ENCODE measurements around the gene NUP93. TPM values are rescaled to one million over a fixed set of nuclear protein-coding genes. Genes with fewer than 3 reads are reported as not detected.

Gene NUP93
- total RNA-seq, 1 donor from 2014 or later = 60.2 TPM

DNA sequence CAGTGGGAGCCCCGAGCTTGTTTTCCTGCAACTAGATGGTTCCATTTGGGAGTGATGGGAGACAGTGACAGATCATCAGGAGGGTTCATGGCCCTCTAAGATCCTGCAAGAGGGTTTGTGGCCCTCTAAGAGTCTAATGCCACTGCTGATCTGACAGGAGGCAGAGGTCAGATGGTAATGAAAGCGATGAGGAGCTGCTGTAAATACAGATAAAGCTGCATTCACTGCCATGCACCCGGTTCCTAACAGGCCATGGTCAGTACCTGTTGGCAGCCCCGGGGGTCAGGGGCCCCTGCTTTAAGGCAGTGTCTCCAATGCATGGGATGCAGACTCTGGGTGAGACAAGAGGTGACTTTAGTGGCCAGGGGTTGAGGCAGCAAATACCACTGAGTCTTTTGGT lies 165.9 kb downstream of the NUP93 start:
- TF ChIP-seq, protein P1, sequence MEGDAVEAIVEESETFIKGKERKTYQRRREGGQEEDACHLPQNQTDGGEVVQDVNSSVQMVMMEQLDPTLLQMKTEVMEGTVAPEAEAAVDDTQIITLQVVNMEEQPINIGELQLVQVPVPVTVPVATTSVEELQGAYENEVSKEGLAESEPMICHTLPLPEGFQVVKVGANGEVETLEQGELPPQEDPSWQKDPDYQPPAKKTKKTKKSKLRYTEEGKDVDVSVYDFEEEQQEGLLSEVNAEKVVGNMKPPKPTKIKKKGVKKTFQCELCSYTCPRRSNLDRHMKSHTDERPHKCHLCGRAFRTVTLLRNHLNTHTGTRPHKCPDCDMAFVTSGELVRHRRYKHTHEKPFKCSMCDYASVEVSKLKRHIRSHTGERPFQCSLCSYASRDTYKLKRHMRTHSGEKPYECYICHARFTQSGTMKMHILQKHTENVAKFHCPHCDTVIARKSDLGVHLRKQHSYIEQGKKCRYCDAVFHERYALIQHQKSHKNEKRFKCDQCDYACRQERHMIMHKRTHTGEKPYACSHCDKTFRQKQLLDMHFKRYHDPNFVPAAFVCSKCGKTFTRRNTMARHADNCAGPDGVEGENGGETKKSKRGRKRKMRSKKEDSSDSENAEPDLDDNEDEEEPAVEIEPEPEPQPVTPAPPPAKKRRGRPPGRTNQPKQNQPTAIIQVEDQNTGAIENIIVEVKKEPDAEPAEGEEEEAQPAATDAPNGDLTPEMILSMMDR (IDR thresholded peaks at IDR 0.05; ENCODE audit: insufficient read depth, low read length, poor library complexity, severe bottlenecking) = no peak
- Histone ChIP-seq H3K27me3 (ENCODE audit: control insufficient read depth, insufficient read depth, low read length) (no peaks in the 10 kb centered on the region), H3K36me3 (ENCODE audit: control insufficient read depth, insufficient read depth, low read length) (no peaks in the 10 kb centered on the region), H3K4me3 (ENCODE audit: low read depth, low read length) (no peak overlapping the region)
- DNase-seq (ENCODE audit: low read depth) = no peak

DNA sequence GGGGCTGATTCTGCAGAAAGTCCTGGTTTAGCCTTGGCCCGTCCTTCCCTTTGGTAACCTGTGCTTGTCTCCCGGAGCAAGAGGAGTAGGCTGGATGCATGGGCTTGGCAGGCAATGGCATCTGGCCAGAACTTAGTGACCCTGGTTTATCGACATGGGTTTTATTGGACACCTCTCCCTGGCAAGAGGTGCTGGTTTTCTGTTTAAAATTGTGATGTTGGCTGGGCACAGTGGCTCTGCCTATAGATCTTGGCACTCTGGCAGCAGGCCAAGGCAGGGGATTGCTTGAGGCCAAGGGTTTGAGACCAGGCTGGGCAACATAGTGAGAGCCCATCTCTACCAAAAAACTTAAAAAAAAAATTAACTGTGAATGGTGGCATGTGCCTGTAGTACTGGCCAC lies 166.3 kb downstream of the NUP93 start:
- H3K36me3 ChIP-seq (ENCODE audit: control insufficient read depth, insufficient read depth, low read length) = no peaks in the 10 kb centered on the region
- no peak overlapping the region for H3K4me3 ChIP-seq (ENCODE audit: low read depth, low read length)
- TF ChIP-seq, protein P1 (IDR thresholded peaks at IDR 0.05; ENCODE audit: insufficient read depth, low read length, poor library complexity, severe bottlenecking) = no peak
- H3K27me3 ChIP-seq (ENCODE audit: control insufficient read depth, insufficient read depth, low read length) = no peaks in the 10 kb centered on the region
- DNase-seq (ENCODE audit: low read depth) = no peak

DNA sequence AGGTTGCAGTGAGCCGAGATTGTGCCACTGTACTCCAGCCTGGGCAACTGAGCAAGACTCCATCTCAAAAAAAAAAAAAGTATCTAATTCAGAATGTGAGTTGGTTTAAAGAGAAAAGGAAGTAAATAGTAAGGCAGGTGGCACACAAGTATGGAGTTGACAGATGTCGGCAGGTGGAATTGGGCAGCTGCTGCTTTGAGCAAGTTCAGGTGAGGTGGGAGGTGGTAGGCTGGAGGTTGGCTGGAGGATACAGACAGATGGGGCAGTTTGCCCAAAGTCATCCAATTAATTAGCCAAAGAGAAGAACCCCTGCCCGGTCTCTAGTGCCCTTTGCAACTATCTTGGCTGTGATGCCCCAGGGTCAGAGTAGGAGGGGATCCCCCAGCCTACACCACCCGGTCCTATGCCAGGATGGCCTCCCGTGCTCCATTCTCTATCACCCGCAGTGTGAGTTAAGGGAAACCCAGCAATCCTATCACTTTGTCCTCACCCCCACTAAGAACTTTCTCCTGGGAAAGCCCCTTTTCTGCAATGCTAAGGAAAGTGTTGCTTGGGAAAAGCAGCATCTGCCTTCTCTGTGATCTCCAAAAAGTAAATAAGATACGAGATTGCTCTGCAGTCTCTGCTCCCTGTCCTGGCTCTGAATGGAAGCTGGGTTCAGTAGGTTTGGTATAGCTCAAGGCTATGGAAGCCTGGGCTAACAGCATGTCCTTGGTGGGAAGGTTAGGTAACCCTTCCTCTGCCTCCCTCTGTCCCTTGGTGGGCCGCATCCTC lies 167.3 kb downstream of the NUP93 start:
- Histone ChIP-seq H3K36me3 (ENCODE audit: control insufficient read depth, insufficient read depth, low read length) (no peaks in the 10 kb centered on the region), H3K27me3 (ENCODE audit: control insufficient read depth, insufficient read depth, low read length) (peaks cover under 1% of the 10 kb centered on the region), H3K4me3 (ENCODE audit: low read depth, low read length) (no peak overlapping the region)
- TF ChIP-seq, protein P1 (IDR thresholded peaks at IDR 0.05; ENCODE audit: insufficient read depth, low read length, poor library complexity, severe bottlenecking) = no peak
- no peak for DNase-seq (ENCODE audit: low read depth)

DNA sequence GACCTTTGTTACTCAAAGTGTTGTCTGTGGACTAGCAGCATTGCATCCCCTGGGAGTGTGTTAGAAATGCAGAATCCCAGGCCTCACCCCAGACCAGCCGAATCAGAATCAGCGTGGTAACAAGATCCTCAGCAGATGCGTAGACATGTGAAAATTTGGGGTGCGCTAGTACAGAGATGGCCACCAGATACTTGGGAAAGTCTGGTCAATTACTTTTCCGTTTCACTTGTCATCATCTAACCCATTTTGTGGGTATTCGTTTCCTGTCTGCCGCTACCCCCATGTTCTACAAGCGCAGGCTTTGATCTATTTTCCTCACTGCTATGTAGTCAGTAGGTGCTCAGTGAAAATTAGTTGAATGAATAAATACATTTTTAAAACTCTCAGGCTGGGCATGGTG lies 168.9 kb downstream of the NUP93 start:
- no peak overlapping the region for H3K4me3 ChIP-seq (ENCODE audit: low read depth, low read length)
- no peaks in the 10 kb centered on the region for H3K36me3 ChIP-seq (ENCODE audit: control insufficient read depth, insufficient read depth, low read length)
- H3K27me3 ChIP-seq (ENCODE audit: control insufficient read depth, insufficient read depth, low read length) = peaks cover 3% of the 10 kb centered on the region
- TF ChIP-seq, protein P1 (IDR thresholded peaks at IDR 0.05; ENCODE audit: insufficient read depth, low read length, poor library complexity, severe bottlenecking) = no peak
- DNase-seq (ENCODE audit: low read depth) = no peak

Other genes starting within 250 kb of the NUP93 start
- 27.9 and 34.2 TPM in 2 replicates for gene BBS2, start 210.1 kb upstream of the NUP93 start, total RNA-seq
- not detected in 2 replicates for gene MT4, start 165.1 kb upstream of the NUP93 start, total RNA-seq
- not detected in 2 replicates for gene MT3, start 140.6 kb upstream of the NUP93 start, total RNA-seq
- 139 and 338 TPM in 2 replicates for gene MT2A, start 121.5 kb upstream of the NUP93 start, total RNA-seq
- gene MT1E, start 104.3 kb upstream of the NUP93 start, total RNA-seq = 75.8 and 110 TPM in 2 replicates
- 1.9 and 4.3 TPM in 2 replicates for gene MT1M, start 97.5 kb upstream of the NUP93 start, total RNA-seq
- gene MT1A, start 91.5 kb upstream of the NUP93 start, total RNA-seq = not detected in 2 replicates
- not detected in 2 replicates for gene MT1B, start 78.2 kb upstream of the NUP93 start, total RNA-seq
- gene MT1F, start 72.2 kb upstream of the NUP93 start, total RNA-seq = 7.9 and 9.4 TPM in 2 replicates
- gene MT1G, start 62.1 kb upstream of the NUP93 start, total RNA-seq = 0.75 and 14.8 TPM in 2 replicates
- not detected in 2 replicates for gene MT1H, start 60.3 kb upstream of the NUP93 start, total RNA-seq
- gene MT1X, start 47.7 kb upstream of the NUP93 start, total RNA-seq = 18.1 and 19.6 TPM in 2 replicates
- gene SLC12A3, start 135.1 kb downstream of the NUP93 start, total RNA-seq = 0.08 TPM in 1 of 2 replicates, not detected in the other
- gene HERPUD1, start 202.0 kb downstream of the NUP93 start, total RNA-seq = 321 and 324 TPM in 2 replicates
- not detected in 2 replicates for gene CETP, start 231.8 kb downstream of the NUP93 start, total RNA-seq

All from kidney epithelial cell (primary cell).